HEK293 (cell line): ENCODE results near the gene OR7G2.
"Not testable (repeated sequence)": the region's sequence is repeated elsewhere in the genome, so short reads cannot be mapped to it uniquely, and the experiment has no call there.

Experiments used
- CTCF ChIA-PET: fragments of 350-600 bp; formaldehyde crosslinking; extraction: SDS; loops from one replicate; lab custom pipeline; 2021; ENCODE audit warnings: antibody characterized with exemption; lab: Yijun Ruan, JAX
- POLR2A ChIA-PET: fragments of 300-600 bp; formaldehyde crosslinking; extraction: SDS; loops from one replicate; lab custom pipeline; 2020; ENCODE audit warnings: antibody characterized with exemption, inconsistent platforms; lab: Yijun Ruan, JAX
- H3K27ac ChIP-seq: fragments of 200-500 bp; sonication (Bioruptor generic); 2 replicates; pipeline ENCODE4 v1.5.1; 2014; ENCODE audit warnings: low read depth, low read length, control low read depth, inconsistent platforms; ENCODE audit errors: extremely low read depth
- H3K36me3 ChIP-seq, 2 experiments: fragments of 200-500 bp in 1 of 2; sonication (Bioruptor generic) in 1 of 2; 1 replicate in 1 of 2; 2 replicates in 1 of 2; pipeline ENCODE4 v1.5.1; 2014 to 2017; ENCODE audit warnings: inconsistent platforms in 2 of 2, low read length in 2 of 2; ENCODE audit not compliant: control insufficient read depth in 2 of 2, insufficient read depth in 1 of 2
- H3K4me1 ChIP-seq: fragments of 200-500 bp; sonication (Bioruptor generic); 2 replicates; pipeline ENCODE4 v1.5.1; 2014; ENCODE audit warnings: mild to moderate bottlenecking, low read length, inconsistent platforms; ENCODE audit not compliant: control insufficient read depth, insufficient read depth
- H3K4me3 ChIP-seq: 2 replicates; pipeline ENCODE4 v1.5.1; 2011; ENCODE audit warnings: low read depth, mild to moderate bottlenecking, control low read depth, low read length, moderate library complexity
- H3K9me3 ChIP-seq: fragments of 200-500 bp; sonication (Bioruptor generic); 2 replicates; pipeline ENCODE4 v1.5.1; 2014; ENCODE audit warnings: low read depth, low read length, inconsistent platforms; ENCODE audit not compliant: control insufficient read depth, insufficient read depth
- EGR2 ChIP-seq: fragments of 450-650 bp; formaldehyde crosslinking; IDR thresholded peaks from 2 replicates; pipeline ENCODE4 v1.5.1; 2016; ENCODE audit warnings: low read depth, missing biosample characterization, missing genetic modification characterization
- GLIS1 ChIP-seq: fragments of 450-650 bp; formaldehyde crosslinking; IDR thresholded peaks from 2 replicates; pipeline ENCODE4 v1.5.1; 2016; ENCODE audit warnings: missing biosample characterization, missing genetic modification characterization
- MYNN ChIP-seq: fragments of 450-650 bp; formaldehyde crosslinking; IDR thresholded peaks from 2 replicates; pipeline ENCODE4 v1.5.1; 2016; ENCODE audit warnings: missing biosample characterization, missing genetic modification characterization, borderline replicate concordance
- REPIN1 ChIP-seq: fragments of 450-650 bp; formaldehyde crosslinking; IDR thresholded peaks from 2 replicates; pipeline ENCODE4 v1.5.1; 2017; ENCODE audit warnings: missing biosample characterization, missing genetic modification characterization, low read depth
- ZBTB1 ChIP-seq: fragments of 450-650 bp; formaldehyde crosslinking; IDR thresholded peaks from 2 replicates; pipeline ENCODE4 v1.5.1; 2016; ENCODE audit warnings: missing biosample characterization, missing genetic modification characterization
- ZBTB8A ChIP-seq: fragments of 450-650 bp; formaldehyde crosslinking; IDR thresholded peaks from 2 replicates; pipeline ENCODE4 v1.5.1; 2016; ENCODE audit warnings: missing biosample characterization, missing genetic modification characterization
- ZNF114 ChIP-seq: fragments of 450-650 bp; formaldehyde crosslinking; IDR thresholded peaks from 2 replicates; pipeline ENCODE4 v1.5.0; 2017; ENCODE audit warnings: missing biosample characterization, missing genetic modification characterization
- ZNF132 ChIP-seq: fragments of 450-650 bp; formaldehyde crosslinking; IDR thresholded peaks from 2 replicates; pipeline ENCODE4 v1.5.1; 2017; ENCODE audit warnings: missing biosample characterization, missing genetic modification characterization, borderline replicate concordance
- ZNF394 ChIP-seq: fragments of 450-650 bp; formaldehyde crosslinking; IDR thresholded peaks from 2 replicates; pipeline ENCODE4 v1.5.1; 2016; ENCODE audit warnings: missing biosample characterization, missing genetic modification characterization, mild to moderate bottlenecking, moderate library complexity, borderline replicate concordance
- ZNF426 ChIP-seq: fragments of 450-650 bp; formaldehyde crosslinking; IDR thresholded peaks from 2 replicates; pipeline ENCODE4 v1.5.1; 2017; ENCODE audit warnings: missing biosample characterization, missing genetic modification characterization, mild to moderate bottlenecking, inconsistent platforms, moderate library complexity
- ZNF548 ChIP-seq: fragments of 450-650 bp; formaldehyde crosslinking; IDR thresholded peaks from 2 replicates; pipeline ENCODE4 v1.5.1; 2016; ENCODE audit warnings: missing biosample characterization, missing genetic modification characterization
- ZNF558 ChIP-seq: fragments of 450-650 bp; formaldehyde crosslinking; IDR thresholded peaks from 2 replicates; pipeline ENCODE4 v1.5.1; 2016; ENCODE audit warnings: missing biosample characterization, missing genetic modification characterization
- ZNF843 ChIP-seq: fragments of 450-650 bp; formaldehyde crosslinking; IDR thresholded peaks from 2 replicates; pipeline ENCODE4 v1.5.1; 2016; ENCODE audit warnings: missing biosample characterization, missing genetic modification characterization
- TF ChIP-seq, protein P1 (sequence below): fragments of 450-650 bp; formaldehyde crosslinking; conservative IDR thresholded peaks from 2 replicates; pipeline ENCODE4 v1.5.1; 2016; ENCODE audit warnings: low read depth, missing biosample characterization, missing genetic modification characterization
- TF ChIP-seq, protein P2 (sequence below): fragments of 450-650 bp; formaldehyde crosslinking; IDR thresholded peaks from 2 replicates; pipeline ENCODE4 v1.5.1; 2016; ENCODE audit warnings: missing biosample characterization, missing genetic modification characterization

The OR7G2 gene

GRCh38 chr19:9057505-9058258 lies 49.6 kb downstream of the OR7G2 start (continued):
- no peak for TF ChIP-seq ZNF843 (tag by site-specific recombination)
- peak; percentile 77; the same call in 1 of the 2 replicates for TF ChIP-seq ZNF394 (tag by site-specific recombination)
- TF ChIP-seq, protein P1, sequence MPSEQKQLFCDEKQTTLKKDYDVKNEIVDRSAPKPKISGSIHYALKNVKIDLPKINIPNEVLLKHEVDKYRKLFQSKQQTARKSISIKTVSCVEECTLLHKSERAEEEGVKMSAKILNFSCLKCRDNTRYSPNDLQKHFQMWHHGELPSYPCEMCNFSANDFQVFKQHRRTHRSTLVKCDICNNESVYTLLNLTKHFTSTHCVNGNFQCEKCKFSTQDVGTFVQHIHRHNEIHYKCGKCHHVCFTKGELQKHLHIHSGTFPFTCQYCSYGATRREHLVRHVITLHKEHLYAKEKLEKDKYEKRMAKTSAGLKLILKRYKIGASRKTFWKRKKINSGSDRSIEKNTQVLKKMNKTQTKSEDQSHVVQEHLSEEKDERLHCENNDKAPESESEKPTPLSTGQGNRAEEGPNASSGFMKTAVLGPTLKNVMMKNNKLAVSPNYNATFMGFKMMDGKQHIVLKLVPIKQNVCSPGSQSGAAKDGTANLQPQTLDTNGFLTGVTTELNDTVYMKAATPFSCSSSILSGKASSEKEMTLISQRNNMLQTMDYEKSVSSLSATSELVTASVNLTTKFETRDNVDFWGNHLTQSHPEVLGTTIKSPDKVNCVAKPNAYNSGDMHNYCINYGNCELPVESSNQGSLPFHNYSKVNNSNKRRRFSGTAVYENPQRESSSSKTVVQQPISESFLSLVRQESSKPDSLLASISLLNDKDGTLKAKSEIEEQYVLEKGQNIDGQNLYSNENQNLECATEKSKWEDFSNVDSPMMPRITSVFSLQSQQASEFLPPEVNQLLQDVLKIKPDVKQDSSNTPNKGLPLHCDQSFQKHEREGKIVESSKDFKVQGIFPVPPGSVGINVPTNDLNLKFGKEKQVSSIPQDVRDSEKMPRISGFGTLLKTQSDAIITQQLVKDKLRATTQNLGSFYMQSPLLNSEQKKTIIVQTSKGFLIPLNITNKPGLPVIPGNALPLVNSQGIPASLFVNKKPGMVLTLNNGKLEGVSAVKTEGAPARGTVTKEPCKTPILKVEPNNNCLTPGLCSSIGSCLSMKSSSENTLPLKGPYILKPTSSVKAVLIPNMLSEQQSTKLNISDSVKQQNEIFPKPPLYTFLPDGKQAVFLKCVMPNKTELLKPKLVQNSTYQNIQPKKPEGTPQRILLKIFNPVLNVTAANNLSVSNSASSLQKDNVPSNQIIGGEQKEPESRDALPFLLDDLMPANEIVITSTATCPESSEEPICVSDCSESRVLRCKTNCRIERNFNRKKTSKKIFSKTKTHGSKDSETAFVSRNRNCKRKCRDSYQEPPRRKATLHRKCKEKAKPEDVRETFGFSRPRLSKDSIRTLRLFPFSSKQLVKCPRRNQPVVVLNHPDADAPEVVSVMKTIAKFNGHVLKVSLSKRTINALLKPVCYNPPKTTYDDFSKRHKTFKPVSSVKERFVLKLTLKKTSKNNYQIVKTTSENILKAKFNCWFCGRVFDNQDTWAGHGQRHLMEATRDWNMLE = peak; percentile 70
- TF ChIP-seq, protein P2, sequence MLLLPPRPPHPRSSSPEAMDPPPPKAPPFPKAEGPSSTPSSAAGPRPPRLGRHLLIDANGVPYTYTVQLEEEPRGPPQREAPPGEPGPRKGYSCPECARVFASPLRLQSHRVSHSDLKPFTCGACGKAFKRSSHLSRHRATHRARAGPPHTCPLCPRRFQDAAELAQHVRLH (tag by site-specific recombination) = no peak
- TF ChIP-seq ZNF558 (tag by site-specific recombination) = peak; percentile 29; the same call in 1 of the 2 replicates
- TF ChIP-seq ZNF132 (tag by site-specific recombination) = no peak
- TF ChIP-seq ZNF114 = no peak
- 0 out of 2 replicates have a peak, but pooled peaks have one; percentile 31 for TF ChIP-seq ZBTB1 (tag by site-specific recombination)
- no peak for TF ChIP-seq GLIS1
- TF ChIP-seq EGR2 = no peak
- 0 out of 2 replicates have a peak, but pooled peaks have one; percentile 41 for TF ChIP-seq ZBTB8A (tag by site-specific recombination)
- no peak for TF ChIP-seq ZNF548 (tag by site-specific recombination)
- TF ChIP-seq MYNN (tag by site-specific recombination) = no peak
- TF ChIP-seq REPIN1 (tag by site-specific recombination) = no peak

DNA sequence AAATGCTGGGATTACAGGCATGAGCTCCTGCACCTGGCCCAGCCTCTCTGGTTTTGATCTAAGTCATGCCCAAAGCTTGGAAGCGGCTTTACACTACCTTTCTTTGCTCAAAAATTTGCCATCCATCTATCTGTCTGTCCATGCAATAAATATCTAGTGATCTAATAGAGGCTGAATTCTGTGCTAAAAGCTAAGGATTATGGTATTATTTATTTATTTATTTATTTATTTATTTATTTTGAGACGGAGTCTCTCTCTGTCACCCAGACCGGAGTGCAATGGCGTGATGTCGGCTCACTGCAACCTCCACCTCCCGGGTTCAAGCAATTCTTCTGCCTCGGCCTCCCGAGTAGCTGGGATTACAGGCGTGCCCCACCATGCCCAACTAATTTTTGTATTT lies 51.1 kb downstream of the OR7G2 start:
- peak; percentile 30; the same call in 1 of the 2 replicates for TF ChIP-seq ZNF426 (tag by site-specific recombination)
- TF ChIP-seq, protein P1 = peak; percentile 52; the same call in 1 of the 2 replicates
- not testable (repeated sequence) for H3K4me3 ChIP-seq, H3K4me1 ChIP-seq, H3K36me3 ChIP-seq, H3K9me3 ChIP-seq, H3K27ac ChIP-seq
- POLR2A ChIA-PET = interaction anchor here (0.6 to 1.0 kb wide), 3 partner anchors 8 to 10 kb away, joined by 3 read pairs; no protein-coding TSS in a partner anchor
- CTCF ChIA-PET = interaction anchor here (0.7 kb wide), 1 partner anchor 472 kb away, joined by 3 read pairs; no protein-coding TSS in a partner anchor
